Naive thymus-derived CD8-positive, alpha-beta T cell (primary cell): ENCODE results near the gene ATF7. TPM values are rescaled to one million over a fixed set of nuclear protein-coding genes. Genes with fewer than 3 reads are reported as not detected.

Experiments
- ATAC-seq, 2 donors: fragments of 150-1000 bp; cut with Tn5 transposase in 1 of 2; sonication (Bioruptor Pico), chemical (Tn5 transposase) in 1 of 2; 1 replicate in 1 of 2; 2 replicates in 1 of 2; pipeline ENCODE4 v1.10.0; 2021; ENCODE audit warnings: mild to moderate bottlenecking in 2 of 2, moderate library complexity in 2 of 2
- POLR2A ChIA-PET: fragments of 350-600 bp; sonication (Branson Sonifier 250); formaldehyde crosslinking; loops from one replicate; lab custom pipeline; 2021; ENCODE audit warnings: antibody characterized with exemption; lab: Charles Lee
- DNase-seq, 10 donors: peaks; one replicate each; pipeline versions ENCODE4 v3.0.0 to v3.0.0-alpha.2; 2020 to 2022
- H3K27ac Mint-ChIP-seq, 10 donors: one replicate each; pipeline ENCODE4 v1.8.0; 2020 to 2022; ENCODE audit warnings: mild to moderate bottlenecking in 10 of 10, mixed read lengths in 10 of 10, moderate library complexity in 4 of 10, inconsistent platforms in 1 of 10
- H3K27me3 Mint-ChIP-seq, 5 donors: one replicate each; pipeline ENCODE4 v1.8.0; 2021 to 2022; ENCODE audit warnings: mixed read lengths in 5 of 5
- H3K36me3 Mint-ChIP-seq, 3 donors: one replicate each; pipeline ENCODE4 v1.8.0; 2020 to 2022; ENCODE audit warnings: mixed read lengths in 3 of 3, mild to moderate bottlenecking in 2 of 3, inconsistent platforms in 1 of 3
- H3K4me1 Mint-ChIP-seq, 4 donors: one replicate each; pipeline ENCODE4 v1.8.0; 2021 to 2022; ENCODE audit warnings: mixed read lengths in 4 of 4
- H3K4me3 Mint-ChIP-seq, 10 donors: one replicate each; pipeline ENCODE4 v1.8.0; 2020 to 2022; ENCODE audit warnings: mild to moderate bottlenecking in 10 of 10, mixed read lengths in 10 of 10, moderate library complexity in 6 of 10, inconsistent platforms in 1 of 10
- H3K9me3 Mint-ChIP-seq, 9 donors: one replicate each; pipeline ENCODE4 v1.8.0; 2020 to 2022; ENCODE audit warnings: mixed read lengths in 9 of 9, mild to moderate bottlenecking in 3 of 9, inconsistent platforms in 1 of 9, moderate library complexity in 1 of 9
- polyA plus RNA-seq, 3 donors: library from polyadenylated mRNA; unstranded; fragments of 300-500 nt; fragmentation: Illumina TruSeq; gene quantifications; one replicate each; pipeline ENCODE4 v1.2.3, GENCODE V29; 2021
- total RNA-seq, 8 experiments: library from RNA in 2 of 8; stranded (reverse) in 2 of 8; gene quantifications; one replicate each; pipeline ENCODE4 v1.2.3 and lab custom pipeline; 2021 to 2026

Gene ATF7
- total and polyA plus RNA-seq, 5 experiments from 2014 or later, result 13.0 to 30.4 (median 19.2) TPM

- DNase-seq, result peak; percentile 73 to 93 (median 82)
- POLR2A ChIA-PET, result interaction anchor here (0.6 to 5.6 kb wide), 11 partner anchors 8 to 787 kb away, joined by 3 to 48 read pairs (median 4); partner anchors contain the start of genes CBX5, HNRNPA1, MAP3K12 and MYG1
These were observed 133.2 kb downstream of the ATF7 start for GRCh38 chr12:53492830-53493609.

GRCh38 chr12:53492188-53492587 lies 134.0 kb downstream of the ATF7 start:
- Mint-ChIP-seq H3K4me1 (peaks cover 19 to 51% (median 32%) of the 10 kb centered on the region in 4 donors), H3K4me3 (peak overlapping the region; percentile 82 to 98 (median 91)), H3K27me3 (no peaks in the 10 kb centered on the region), H3K27ac (peak overlapping the region; percentile 86 to 99 (median 94)), H3K36me3 (no peaks in the 10 kb centered on the region), H3K9me3 (no peaks in the 10 kb centered on the region)
- peak; percentile 13 to 18 for ATAC-seq
- peak in 4 of 10 donors; percentile 28 to 46 (median 38) for DNase-seq
- POLR2A ChIA-PET, result interaction anchor here (0.6 to 5.6 kb wide), 6 partner anchors 8 to 461 kb away, joined by 3 to 48 read pairs (median 4); partner anchors contain the start of genes MAP3K12, MYG1, NPFF and TARBP2

More at GRCh38 chr12:53492830-53493609, 133.2 kb downstream of the ATF7 start:
- peak; percentile 86 to 92 for ATAC-seq
- peak overlapping the region; percentile 86 to 99 (median 95) for H3K27ac Mint-ChIP-seq
- no peaks in the 10 kb centered on the region for H3K9me3 Mint-ChIP-seq
- H3K4me3 Mint-ChIP-seq, result peak overlapping the region; percentile 89 to 98 (median 92)
- H3K27me3 Mint-ChIP-seq, result no peaks in the 10 kb centered on the region
- peaks cover 20 to 54% (median 37%) of the 10 kb centered on the region in 4 donors for H3K4me1 Mint-ChIP-seq
- H3K36me3 Mint-ChIP-seq, result no peaks in the 10 kb centered on the region

DNA sequence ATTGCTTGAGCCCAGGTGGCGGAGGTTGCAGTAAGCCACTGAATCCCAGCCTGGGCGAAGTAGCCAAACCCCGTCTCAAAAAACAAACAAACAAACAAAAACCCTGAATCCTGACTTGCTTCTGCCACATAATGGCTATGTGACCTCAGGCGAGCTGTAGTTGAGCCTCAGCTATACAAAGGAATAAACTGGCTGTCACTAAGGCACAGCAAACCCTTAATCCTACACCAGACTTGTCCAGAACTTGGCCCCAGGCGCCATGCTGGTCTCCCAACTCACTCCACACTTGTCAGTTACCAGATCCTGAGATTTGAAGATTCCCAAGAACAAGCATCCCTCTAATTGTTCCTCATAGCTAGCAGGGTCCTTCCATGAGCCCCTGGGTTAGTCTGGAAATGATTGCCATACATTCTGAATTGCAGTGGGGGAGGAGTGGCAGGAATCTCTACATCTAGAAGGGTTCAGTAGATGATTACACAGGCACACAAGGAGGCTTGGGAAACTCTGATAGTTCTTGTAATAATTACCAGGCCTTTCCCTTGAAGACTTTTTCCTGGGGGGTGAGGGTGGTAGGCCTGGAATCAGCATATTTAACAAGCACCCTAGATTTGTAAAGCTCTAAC lies 136.8 kb downstream of the ATF7 start:
- Mint-ChIP-seq H3K4me3 (no peak overlapping the region), H3K4me1 (peaks cover 16 to 40% (median 26%) of the 10 kb centered on the region in 4 donors), H3K27me3 (no peaks in the 10 kb centered on the region), H3K27ac (peak overlapping the region in 7 of 10 donors; percentile 25 to 78 (median 59)), H3K36me3 (peaks cover 0 to 14% (median 0%) of the 10 kb centered on the region in 3 donors), H3K9me3 (no peaks in the 10 kb centered on the region)
- ATAC-seq (no peak), DNase-seq (no peak)
- POLR2A ChIA-PET, result interaction anchor here (1.2 to 5.6 kb wide), 2 partner anchors 11 kb away, joined by 3 to 48 read pairs; partner anchors contain the start of genes MAP3K12 and TARBP2

DNA sequence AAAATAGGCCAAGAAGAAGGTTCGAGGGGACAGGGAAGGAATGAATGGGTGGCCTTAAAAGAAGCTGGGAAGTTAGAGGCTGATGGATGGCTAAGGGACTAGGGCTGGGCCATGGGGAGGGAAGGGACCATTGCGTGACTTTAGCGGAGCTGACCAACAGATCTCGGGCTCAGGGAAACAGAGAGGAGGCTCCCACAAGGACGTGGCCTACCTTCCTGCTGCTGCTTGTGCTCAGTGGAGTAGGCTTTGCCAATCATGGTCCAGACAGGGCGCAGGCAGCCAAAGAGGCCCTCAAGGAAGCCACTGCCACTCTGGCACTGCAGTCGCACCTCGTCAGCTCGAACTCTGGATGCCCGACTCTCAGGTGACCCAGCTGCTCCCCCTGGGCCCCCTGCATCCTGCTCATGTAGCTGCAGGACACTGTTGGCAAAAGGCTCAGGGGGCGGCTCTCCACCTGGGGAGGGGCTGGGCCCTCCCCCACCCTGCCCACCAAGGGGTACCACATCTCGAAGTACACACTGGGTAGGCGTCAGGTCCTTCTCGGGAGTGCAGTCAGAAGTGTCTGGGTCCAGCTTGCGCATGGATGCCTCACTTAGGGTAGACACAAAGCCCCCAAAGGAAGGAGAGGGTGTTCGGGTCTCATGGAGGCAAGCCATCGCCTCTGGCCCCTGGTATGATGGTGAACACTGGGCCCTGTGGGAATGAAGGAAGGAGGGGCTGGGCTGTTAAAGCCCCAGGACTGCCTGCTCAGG lies 139.3 kb downstream of the ATF7 start:
- Mint-ChIP-seq H3K27ac (peak overlapping the region in 7 of 10 donors; percentile 19 to 89 (median 82)), H3K27me3 (no peaks in the 10 kb centered on the region), H3K4me3 (peak overlapping the region in 1 of 10 donors; percentile 20), H3K4me1 (peaks cover 0 to 23% (median 7%) of the 10 kb centered on the region in 4 donors), H3K36me3 (peaks cover 0 to 31% (median 3%) of the 10 kb centered on the region in 3 donors), H3K9me3 (no peaks in the 10 kb centered on the region)
- DNase-seq (no peak), ATAC-seq (no peak)
- POLR2A ChIA-PET, result interaction anchor here (1.0 kb wide), 1 partner anchor 14 kb away, joined by 5 read pairs; the partner anchor contains the start of gene TARBP2

GRCh38 chr12:53485955-53486735 lies 140.0 kb downstream of the ATF7 start:
- DNase-seq, result no peak

GRCh38 chr12:53484686-53485575 lies 141.3 kb downstream of the ATF7 start:
- Mint-ChIP-seq H3K4me1 (peaks cover 0 to 18% (median 8%) of the 10 kb centered on the region in 4 donors), H3K9me3 (no peaks in the 10 kb centered on the region), H3K36me3 (peaks cover 0 to 49% (median 5%) of the 10 kb centered on the region in 3 donors), H3K4me3 (peak overlapping the region in 1 of 10 donors; percentile 52), H3K27ac (peak overlapping the region in 5 of 10 donors; percentile 49 to 89 (median 78)), H3K27me3 (no peaks in the 10 kb centered on the region)
- no peak for ATAC-seq
- no peak for DNase-seq
- POLR2A ChIA-PET, result no interaction called here

More at GRCh38 chr12:53485955-53486735, 140.0 kb downstream of the ATF7 start:
- H3K4me3 Mint-ChIP-seq, result peak overlapping the region in 1 of 10 donors; percentile 20
- peaks cover 0 to 21% (median 8%) of the 10 kb centered on the region in 4 donors for H3K4me1 Mint-ChIP-seq
- POLR2A ChIA-PET, result interaction anchor here (1.0 kb wide), 1 partner anchor 15 kb away, joined by 5 read pairs; the partner anchor contains the start of gene TARBP2
- H3K27ac Mint-ChIP-seq, result peak overlapping the region in 7 of 10 donors; percentile 19 to 89 (median 82)
- H3K27me3 Mint-ChIP-seq, result no peaks in the 10 kb centered on the region
- ATAC-seq, result no peak
- peaks cover 0 to 39% (median 5%) of the 10 kb centered on the region in 3 donors for H3K36me3 Mint-ChIP-seq
- no peaks in the 10 kb centered on the region for H3K9me3 Mint-ChIP-seq

DNA sequence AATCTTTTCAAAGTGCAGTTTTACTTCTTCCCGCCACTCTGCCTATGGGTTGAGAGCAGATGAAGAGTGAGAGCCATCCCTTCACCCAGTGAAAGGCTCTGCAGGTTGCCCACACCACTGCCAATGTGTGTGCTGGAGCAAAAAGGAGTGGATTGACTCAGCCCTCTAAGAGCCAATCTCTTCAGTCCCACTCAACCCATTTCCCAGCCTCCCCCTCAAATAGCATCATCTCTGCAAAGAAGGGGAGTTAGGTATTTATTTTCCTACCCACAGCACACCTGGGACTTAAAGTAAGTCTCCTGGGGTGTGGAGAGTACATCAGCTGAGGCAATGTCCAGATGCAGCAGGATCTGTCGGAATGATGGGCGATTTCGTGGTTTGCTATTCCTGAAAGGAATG lies 142.2 kb downstream of the ATF7 start:
- ATAC-seq (no peak), DNase-seq (no peak)
- Mint-ChIP-seq H3K4me1 (peaks cover 0 to 19% (median 8%) of the 10 kb centered on the region in 4 donors), H3K27me3 (no peaks in the 10 kb centered on the region), H3K36me3 (peaks cover 0 to 59% (median 5%) of the 10 kb centered on the region in 3 donors), H3K27ac (peak overlapping the region in 7 of 10 donors; percentile 34 to 77 (median 53)), H3K4me3 (peak overlapping the region in 1 of 10 donors; percentile 34), H3K9me3 (no peaks in the 10 kb centered on the region)
- POLR2A ChIA-PET, result interaction anchor here (1.4 kb wide), 1 partner anchor 17 kb away, joined by 10 read pairs; the partner anchor contains the start of gene TARBP2

- Mint-ChIP-seq H3K9me3 (no peaks in the 10 kb centered on the region), H3K27ac (peak overlapping the region in 6 of 10 donors; percentile 34 to 79 (median 54)), H3K27me3 (no peaks in the 10 kb centered on the region), H3K36me3 (peaks cover 0 to 65% (median 5%) of the 10 kb centered on the region in 3 donors), H3K4me1 (peaks cover 0 to 20% (median 8%) of the 10 kb centered on the region in 4 donors), H3K4me3 (peak overlapping the region in 1 of 10 donors; percentile 34)
- ATAC-seq (no peak), DNase-seq (no peak)
- POLR2A ChIA-PET, result interaction anchor here (1.0 to 1.8 kb wide), 5 partner anchors 10 to 42 kb away, joined by 3 to 10 read pairs (median 4); partner anchors contain the start of genes PRR13 and TARBP2
These were observed 142.8 kb downstream of the ATF7 start for GRCh38 chr12:53483225-53483978.

DNA sequence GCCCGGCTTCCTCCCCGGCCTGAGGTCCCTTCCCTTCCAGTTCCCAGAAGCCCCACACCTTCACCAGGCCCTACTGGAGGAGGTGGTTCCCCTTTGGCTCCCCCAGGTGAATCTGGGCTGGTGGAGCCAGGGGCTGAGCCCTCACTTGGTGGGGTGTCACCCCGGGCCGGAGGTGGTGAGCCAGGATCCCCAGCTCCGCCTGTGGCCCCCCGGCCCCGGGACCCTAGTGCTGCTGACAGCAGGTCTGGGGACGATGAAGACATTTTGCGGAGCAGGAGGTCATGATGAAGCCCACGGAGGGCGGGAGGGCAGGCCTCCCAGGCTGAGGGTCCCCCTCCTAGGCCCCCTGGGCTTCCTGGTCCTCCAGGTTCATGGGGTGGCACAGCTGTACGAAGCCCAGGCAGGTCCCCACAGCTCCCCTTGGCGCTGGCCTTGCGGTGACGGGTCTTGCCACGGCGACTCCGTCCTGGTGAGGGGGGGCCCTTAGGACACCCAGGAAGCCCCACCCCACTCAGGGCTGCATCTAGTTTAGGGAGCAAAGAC lies 143.5 kb downstream of the ATF7 start:
- H3K9me3 Mint-ChIP-seq, result no peaks in the 10 kb centered on the region
- DNase-seq (no peak), ATAC-seq (peak in 1 of 2 donors; percentile 4)
- H3K4me3 Mint-ChIP-seq, result no peak overlapping the region
- H3K4me1 Mint-ChIP-seq, result peaks cover 0 to 20% (median 4%) of the 10 kb centered on the region in 4 donors
- H3K27ac Mint-ChIP-seq, result peak overlapping the region in 2 of 10 donors; percentile 49 to 79
- no peaks in the 10 kb centered on the region for H3K27me3 Mint-ChIP-seq
- POLR2A ChIA-PET, result interaction anchor here (1.0 to 1.8 kb wide), 10 partner anchors 9 to 41 kb away, joined by 3 to 10 read pairs (median 4); partner anchors contain the start of genes PCBP2, PRR13 and TARBP2
- peaks cover 0 to 72% (median 5%) of the 10 kb centered on the region in 3 donors for H3K36me3 Mint-ChIP-seq
